ENCODE results near the gene LPCAT1. TPM values are rescaled to one million over a fixed set of nuclear protein-coding genes. Genes with fewer than 3 reads are reported as not detected.

LPCAT1 gene
- total and polyA plus RNA-seq, 2 experiments from 2014 or later = 78.0 to 255 TPM

DNA sequence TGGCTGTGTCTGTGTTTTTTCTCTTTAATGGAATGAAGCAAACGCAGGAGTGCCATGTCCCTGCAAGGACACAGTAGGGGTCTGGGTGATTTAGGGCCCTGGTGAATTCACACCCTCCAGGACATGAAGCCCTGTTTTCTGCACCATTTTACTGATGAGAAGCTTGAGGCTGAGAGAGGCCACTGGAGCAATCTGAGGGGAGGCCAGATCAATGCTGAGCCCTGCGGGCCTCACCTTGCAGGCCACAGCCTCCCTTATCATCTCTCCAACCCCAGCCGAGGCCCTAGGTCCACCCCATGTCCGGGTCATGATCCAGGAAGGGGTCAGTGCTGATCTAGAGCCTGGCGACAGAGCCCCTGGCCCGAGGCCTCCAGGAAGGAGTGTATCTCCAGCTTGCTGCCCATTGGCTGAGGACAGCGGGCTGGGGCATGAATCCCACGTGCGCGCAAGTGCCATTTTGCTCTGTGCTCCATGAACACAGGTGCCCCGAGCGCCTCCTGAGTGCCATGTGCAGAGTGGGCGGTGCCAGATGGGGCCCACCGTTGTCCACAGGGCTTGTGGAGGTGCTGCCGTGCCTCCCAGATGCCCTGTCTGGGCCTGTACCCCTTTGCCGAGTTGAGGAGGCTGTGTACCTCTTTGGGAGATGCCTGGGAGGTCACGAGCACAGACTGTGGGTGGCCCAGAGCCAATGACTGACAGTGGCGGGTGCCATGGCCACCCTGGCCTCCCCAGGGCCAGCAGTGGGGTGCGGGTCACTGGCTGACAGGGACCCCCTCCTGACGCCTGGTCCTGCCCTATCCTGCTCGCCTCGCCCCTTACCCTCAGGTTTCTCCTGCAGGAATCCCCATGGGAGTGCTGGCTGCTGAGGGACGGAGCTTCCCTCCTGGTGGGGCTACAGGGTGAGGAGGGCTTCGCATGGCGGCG lies 32.3 kb upstream of the LPCAT1 start:
- no peaks in the 10 kb centered on the region for H4K20me1 ChIP-seq (replicated peaks; ENCODE audit: insufficient read depth)
- H3K79me2 ChIP-seq (replicated peaks; ENCODE audit: insufficient read depth) = no peaks in the 10 kb centered on the region
- peaks cover 3% of the 10 kb centered on the region; the same call in 2 of the 3 replicates for H3K9me3 Mint-ChIP-seq
- H3K4me3 ChIP-seq = no peak overlapping the region
- H3K27me3 Mint-ChIP-seq (ENCODE audit: insufficient read depth, low read depth, poor library complexity) = peaks cover 2% of the 10 kb centered on the region
- no peaks in the 10 kb centered on the region for H3K4me1 ChIP-seq (ENCODE audit: insufficient read depth)
- H3K27ac Mint-ChIP-seq = no peak overlapping the region
- peaks cover 3% of the 10 kb centered on the region for H3K4me1 Mint-ChIP-seq
- no peaks in the 10 kb centered on the region for H3F3A ChIP-seq (replicated peaks; ENCODE audit: low read depth)
- H3K27me3 ChIP-seq (ENCODE audit: insufficient read depth) = no peaks in the 10 kb centered on the region
- DNase-seq (ENCODE audit: low spot score) (no peak), ATAC-seq (no peak)
- no peak overlapping the region for H3K27ac ChIP-seq (ENCODE audit: low read depth)
- TF ChIP-seq EZH2 (IDR thresholded peaks at IDR 0.05; ENCODE audit: low read depth, unreplicated experiment) (no peak), ZNF114 (CRISPR knock-in tag; IDR thresholded peaks at IDR 0.05) (no peak), JUNB (IDR thresholded peaks at IDR 0.05; ENCODE audit: unreplicated experiment) (no peak), STAT1 (IDR thresholded peaks at IDR 0.05; ENCODE audit: unreplicated experiment) (no peak), ZNF331 (CRISPR knock-in tag; IDR thresholded peaks at IDR 0.05; ENCODE audit: low read depth) (no peak), NANOG (IDR thresholded peaks at IDR 0.05; ENCODE audit: borderline replicate concordance) (no peak), CREB1 (CRISPR knock-in tag; IDR thresholded peaks at IDR 0.05; ENCODE audit: low read depth) (no peak), EZH2phosphoT487 (IDR thresholded peaks at IDR 0.05; ENCODE audit: unreplicated experiment) (no peak), POLR2AphosphoS5 (IDR thresholded peaks at IDR 0.05; ENCODE audit: low read depth) (no peak)
- TF ChIP-seq, protein P1, sequence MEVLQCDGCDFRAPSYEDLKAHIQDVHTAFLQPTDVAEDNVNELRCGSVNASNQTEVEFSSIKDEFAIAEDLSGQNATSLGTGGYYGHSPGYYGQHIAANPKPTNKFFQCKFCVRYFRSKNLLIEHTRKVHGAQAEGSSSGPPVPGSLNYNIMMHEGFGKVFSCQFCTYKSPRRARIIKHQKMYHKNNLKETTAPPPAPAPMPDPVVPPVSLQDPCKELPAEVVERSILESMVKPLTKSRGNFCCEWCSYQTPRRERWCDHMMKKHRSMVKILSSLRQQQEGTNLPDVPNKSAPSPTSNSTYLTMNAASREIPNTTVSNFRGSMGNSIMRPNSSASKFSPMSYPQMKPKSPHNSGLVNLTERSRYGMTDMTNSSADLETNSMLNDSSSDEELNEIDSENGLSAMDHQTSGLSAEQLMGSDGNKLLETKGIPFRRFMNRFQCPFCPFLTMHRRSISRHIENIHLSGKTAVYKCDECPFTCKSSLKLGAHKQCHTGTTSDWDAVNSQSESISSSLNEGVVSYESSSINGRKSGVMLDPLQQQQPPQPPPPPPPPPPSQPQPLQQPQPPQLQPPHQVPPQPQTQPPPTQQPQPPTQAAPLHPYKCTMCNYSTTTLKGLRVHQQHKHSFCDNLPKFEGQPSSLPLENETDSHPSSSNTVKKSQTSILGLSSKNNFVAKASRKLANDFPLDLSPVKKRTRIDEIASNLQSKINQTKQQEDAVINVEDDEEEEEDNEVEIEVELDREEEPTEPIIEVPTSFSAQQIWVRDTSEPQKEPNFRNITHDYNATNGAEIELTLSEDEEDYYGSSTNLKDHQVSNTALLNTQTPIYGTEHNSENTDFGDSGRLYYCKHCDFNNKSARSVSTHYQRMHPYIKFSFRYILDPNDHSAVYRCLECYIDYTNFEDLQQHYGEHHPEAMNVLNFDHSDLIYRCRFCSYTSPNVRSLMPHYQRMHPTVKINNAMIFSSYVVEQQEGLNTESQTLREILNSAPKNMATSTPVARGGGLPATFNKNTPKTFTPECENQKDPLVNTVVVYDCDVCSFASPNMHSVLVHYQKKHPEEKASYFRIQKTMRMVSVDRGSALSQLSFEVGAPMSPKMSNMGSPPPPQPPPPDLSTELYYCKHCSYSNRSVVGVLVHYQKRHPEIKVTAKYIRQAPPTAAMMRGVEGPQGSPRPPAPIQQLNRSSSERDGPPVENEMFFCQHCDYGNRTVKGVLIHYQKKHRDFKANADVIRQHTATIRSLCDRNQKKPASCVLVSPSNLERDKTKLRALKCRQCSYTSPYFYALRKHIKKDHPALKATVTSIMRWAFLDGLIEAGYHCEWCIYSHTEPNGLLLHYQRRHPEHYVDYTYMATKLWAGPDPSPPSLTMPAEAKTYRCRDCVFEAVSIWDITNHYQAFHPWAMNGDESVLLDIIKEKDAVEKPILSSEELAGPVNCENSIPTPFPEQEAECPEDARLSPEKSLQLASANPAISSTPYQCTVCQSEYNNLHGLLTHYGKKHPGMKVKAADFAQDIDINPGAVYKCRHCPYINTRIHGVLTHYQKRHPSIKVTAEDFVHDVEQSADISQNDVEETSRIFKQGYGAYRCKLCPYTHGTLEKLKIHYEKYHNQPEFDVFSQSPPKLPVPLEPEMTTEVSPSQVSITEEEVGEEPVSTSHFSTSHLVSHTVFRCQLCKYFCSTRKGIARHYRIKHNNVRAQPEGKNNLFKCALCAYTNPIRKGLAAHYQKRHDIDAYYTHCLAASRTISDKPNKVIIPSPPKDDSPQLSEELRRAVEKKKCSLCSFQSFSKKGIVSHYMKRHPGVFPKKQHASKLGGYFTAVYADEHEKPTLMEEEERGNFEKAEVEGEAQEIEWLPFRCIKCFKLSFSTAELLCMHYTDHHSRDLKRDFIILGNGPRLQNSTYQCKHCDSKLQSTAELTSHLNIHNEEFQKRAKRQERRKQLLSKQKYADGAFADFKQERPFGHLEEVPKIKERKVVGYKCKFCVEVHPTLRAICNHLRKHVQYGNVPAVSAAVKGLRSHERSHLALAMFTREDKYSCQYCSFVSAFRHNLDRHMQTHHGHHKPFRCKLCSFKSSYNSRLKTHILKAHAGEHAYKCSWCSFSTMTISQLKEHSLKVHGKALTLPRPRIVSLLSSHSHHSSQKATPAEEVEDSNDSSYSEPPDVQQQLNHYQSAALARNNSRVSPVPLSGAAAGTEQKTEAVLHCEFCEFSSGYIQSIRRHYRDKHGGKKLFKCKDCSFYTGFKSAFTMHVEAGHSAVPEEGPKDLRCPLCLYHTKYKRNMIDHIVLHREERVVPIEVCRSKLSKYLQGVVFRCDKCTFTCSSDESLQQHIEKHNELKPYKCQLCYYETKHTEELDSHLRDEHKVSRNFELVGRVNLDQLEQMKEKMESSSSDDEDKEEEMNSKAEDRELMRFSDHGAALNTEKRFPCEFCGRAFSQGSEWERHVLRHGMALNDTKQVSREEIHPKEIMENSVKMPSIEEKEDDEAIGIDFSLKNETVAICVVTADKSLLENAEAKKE (CRISPR knock-in tag; IDR thresholded peaks at IDR 0.05) = no peak
- TF ChIP-seq, protein P2, sequence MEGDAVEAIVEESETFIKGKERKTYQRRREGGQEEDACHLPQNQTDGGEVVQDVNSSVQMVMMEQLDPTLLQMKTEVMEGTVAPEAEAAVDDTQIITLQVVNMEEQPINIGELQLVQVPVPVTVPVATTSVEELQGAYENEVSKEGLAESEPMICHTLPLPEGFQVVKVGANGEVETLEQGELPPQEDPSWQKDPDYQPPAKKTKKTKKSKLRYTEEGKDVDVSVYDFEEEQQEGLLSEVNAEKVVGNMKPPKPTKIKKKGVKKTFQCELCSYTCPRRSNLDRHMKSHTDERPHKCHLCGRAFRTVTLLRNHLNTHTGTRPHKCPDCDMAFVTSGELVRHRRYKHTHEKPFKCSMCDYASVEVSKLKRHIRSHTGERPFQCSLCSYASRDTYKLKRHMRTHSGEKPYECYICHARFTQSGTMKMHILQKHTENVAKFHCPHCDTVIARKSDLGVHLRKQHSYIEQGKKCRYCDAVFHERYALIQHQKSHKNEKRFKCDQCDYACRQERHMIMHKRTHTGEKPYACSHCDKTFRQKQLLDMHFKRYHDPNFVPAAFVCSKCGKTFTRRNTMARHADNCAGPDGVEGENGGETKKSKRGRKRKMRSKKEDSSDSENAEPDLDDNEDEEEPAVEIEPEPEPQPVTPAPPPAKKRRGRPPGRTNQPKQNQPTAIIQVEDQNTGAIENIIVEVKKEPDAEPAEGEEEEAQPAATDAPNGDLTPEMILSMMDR (conservative IDR thresholded peaks at IDR 0.05; ENCODE audit: low read depth in 2 of 2) = no peak
- TF ChIP-seq, protein P3, sequence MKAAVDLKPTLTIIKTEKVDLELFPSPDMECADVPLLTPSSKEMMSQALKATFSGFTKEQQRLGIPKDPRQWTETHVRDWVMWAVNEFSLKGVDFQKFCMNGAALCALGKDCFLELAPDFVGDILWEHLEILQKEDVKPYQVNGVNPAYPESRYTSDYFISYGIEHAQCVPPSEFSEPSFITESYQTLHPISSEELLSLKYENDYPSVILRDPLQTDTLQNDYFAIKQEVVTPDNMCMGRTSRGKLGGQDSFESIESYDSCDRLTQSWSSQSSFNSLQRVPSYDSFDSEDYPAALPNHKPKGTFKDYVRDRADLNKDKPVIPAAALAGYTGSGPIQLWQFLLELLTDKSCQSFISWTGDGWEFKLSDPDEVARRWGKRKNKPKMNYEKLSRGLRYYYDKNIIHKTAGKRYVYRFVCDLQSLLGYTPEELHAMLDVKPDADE (IDR thresholded peaks at IDR 0.05) = no peak
- TF ChIP-seq, protein P4, sequence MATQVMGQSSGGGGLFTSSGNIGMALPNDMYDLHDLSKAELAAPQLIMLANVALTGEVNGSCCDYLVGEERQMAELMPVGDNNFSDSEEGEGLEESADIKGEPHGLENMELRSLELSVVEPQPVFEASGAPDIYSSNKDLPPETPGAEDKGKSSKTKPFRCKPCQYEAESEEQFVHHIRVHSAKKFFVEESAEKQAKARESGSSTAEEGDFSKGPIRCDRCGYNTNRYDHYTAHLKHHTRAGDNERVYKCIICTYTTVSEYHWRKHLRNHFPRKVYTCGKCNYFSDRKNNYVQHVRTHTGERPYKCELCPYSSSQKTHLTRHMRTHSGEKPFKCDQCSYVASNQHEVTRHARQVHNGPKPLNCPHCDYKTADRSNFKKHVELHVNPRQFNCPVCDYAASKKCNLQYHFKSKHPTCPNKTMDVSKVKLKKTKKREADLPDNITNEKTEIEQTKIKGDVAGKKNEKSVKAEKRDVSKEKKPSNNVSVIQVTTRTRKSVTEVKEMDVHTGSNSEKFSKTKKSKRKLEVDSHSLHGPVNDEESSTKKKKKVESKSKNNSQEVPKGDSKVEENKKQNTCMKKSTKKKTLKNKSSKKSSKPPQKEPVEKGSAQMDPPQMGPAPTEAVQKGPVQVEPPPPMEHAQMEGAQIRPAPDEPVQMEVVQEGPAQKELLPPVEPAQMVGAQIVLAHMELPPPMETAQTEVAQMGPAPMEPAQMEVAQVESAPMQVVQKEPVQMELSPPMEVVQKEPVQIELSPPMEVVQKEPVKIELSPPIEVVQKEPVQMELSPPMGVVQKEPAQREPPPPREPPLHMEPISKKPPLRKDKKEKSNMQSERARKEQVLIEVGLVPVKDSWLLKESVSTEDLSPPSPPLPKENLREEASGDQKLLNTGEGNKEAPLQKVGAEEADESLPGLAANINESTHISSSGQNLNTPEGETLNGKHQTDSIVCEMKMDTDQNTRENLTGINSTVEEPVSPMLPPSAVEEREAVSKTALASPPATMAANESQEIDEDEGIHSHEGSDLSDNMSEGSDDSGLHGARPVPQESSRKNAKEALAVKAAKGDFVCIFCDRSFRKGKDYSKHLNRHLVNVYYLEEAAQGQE (IDR thresholded peaks at IDR 0.05; ENCODE audit: unreplicated experiment) = no peak
- no peaks in the 10 kb centered on the region for H3K36me3 ChIP-seq (ENCODE audit: insufficient read depth)
- no peaks in the 10 kb centered on the region; the same call in 2 of the 3 replicates for H3K36me3 Mint-ChIP-seq (ENCODE audit: low read depth)
- H3K4me2 ChIP-seq = no peak overlapping the region
- H3K9me2 ChIP-seq (ENCODE audit: insufficient read depth) = no peaks in the 10 kb centered on the region
- H3K4me3 Mint-ChIP-seq = no peak overlapping the region
- H2AFZ ChIP-seq = no peak overlapping the region

Measured in GM23338 (cell line).